Activated gamma-delta T cell treated with Interleukin-2 at 50 U/mL for 16 hours (primary cell): ENCODE measurements around the gene ZFYVE28.
A peak's percentile ranks its signal among the peaks of the same experiment; 100 is the strongest.
"Not testable (repeated sequence)": the region's sequence is repeated elsewhere in the genome, so short reads cannot be mapped to it uniquely, and the experiment has no call there.

Experiments used
- DNase-seq: peaks from one replicate; pipeline ENCODE4 v3.0.0-alpha.2; 2020

The ZFYVE28 gene

DNA sequence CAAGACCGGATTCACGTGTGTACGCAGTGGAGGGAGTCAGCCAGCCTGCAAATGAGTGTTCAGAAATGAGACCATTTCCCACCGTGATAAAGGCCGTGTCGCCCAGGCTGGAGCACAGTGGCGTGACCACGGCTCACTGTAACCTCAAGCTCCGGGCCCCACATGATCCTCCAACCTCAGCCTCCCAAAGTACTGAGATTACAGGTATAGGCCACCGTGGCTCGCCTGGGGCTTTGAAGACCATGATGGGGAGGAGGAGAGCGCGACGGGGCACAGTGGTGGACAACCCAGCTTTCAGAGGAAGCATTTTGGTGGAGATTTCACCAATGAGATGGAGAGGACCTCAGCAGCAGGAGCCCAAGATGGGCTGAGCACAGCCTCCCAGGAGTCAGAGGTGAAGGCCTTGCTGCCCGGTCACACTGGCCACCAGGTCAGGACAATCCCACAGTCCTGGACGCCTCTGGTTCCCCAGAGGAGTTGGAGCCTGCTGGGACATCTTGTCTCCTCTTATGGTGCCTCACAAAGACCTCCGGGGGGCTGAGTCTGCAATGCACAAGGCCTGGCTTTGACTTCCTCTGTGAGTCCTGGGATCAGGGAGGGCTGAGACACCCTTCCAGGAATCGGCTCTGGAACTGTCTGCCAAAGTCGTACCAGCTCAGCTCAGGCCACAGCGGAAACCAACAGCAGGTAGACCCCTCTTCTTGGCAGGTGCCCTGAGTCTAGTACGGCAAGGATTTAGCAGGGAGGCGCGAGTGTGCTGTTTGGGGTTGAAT lies 134.1 kb downstream of the ZFYVE28 start:
- no peak for DNase-seq

DNA sequence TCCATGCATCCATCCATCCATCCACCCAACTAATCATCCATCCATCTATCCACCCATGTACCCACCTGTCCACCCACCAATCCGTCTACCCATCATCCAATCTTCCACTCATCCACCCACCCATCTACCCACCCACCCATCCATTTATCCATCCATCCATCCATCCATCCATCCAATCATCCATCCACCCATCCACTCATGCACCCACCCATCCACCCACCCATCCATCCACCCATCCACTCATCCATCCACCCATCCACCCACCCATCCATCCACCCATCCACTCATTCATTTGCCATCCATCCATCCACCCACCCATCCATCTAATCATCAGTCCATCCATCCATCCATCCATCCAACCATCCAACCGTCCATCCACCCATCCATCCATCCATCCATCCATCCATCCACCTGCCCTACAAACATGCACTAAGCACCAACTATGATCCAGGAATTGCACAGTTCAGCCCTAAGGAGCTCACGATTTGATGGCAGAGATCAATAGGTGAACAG lies 135.2 kb downstream of the ZFYVE28 start:
- no peak for DNase-seq

DNA sequence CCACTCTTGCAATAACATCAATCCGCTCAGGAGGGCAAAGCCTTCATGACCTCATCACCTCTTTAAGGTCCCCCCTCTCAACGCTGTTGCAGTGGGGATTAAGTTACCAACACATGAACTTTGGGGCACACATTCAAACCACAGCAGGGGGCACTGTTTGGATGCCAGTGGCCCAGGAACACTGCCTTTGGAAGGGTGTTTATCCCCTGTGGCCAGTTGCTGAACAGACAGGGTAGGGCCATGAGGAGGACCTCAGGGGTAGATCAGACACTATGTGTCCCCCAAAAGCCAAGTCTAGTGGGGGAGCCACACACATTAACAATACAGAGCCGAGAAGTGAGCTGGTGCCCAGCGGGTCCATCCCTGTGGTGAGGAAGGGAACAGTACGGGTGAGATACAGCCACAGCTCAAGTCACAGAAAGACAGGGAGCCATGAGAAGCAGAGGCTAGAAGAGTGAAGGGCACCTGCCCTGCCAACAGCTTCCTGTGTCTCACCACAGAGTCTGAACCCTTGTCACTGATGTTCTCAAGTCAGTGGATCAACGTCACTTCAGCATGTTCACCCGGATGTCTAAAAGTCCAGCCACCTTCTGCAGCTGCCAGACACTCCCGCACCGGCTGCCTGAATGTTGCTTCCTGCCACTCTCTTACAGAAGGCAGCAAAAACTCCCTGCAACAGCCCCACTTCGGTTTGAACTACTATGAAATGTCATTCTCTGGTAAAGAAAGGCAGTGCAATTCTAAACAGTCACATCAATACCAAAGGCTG lies 136.7 kb downstream of the ZFYVE28 start:
- DNase-seq, result peak; percentile 87

GRCh38 chr4:2280531-2281300 lies 137.7 kb downstream of the ZFYVE28 start:
- DNase-seq, result no peak

DNA sequence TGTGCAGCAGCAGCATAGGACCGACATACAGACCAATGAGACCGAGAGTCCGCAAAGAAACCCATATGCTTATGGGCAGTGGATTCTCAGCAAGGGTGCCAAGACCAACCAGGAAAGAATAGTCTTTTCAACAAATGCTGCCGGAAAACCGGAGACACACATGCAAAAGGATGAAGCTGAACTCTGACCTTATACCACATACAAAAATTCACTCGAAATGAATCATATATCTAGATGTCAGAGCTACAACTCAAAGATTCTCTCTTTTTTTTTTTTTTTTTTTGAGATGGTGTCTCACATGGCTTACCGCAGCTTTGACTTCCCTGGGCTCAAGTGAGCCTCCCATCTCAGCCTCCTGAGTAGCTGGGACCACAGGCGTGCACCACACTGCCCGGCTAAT lies 140.5 kb downstream of the ZFYVE28 start:
- DNase-seq, result no peak

DNA sequence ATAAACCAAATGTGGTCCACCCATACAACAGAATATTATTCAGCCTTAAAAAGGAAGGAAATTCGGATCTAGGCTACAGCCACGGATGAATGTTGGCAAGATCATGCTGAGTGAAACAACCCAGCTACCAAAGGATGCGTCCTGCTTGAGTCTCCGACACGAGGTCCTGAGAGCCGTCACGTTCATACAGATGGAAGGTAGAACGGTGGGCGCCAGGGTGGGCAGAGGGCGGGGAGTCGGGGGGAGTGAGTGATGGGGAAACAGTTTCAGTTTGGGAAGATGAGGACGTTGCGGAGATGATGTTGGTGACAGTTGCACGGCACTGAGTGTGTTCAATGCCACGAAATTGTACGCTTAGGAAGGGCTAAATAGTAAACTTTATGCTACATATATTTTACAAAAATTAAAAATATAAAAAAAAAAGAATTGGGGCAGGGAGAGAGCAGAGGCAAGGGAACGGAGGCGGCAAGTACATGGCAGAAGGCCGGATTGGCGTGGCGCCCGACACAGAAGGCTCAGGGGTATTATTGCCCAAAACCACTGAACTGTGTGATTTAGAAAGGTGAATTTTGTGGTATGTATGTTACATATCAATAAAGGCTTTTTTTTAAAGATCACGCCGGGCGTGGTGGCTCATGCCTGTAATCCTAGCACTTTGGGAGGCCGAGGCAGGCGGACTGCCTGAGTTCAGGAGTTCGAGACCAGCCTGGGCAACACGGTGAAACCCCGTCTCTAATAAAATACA lies 141.7 kb downstream of the ZFYVE28 start:
- DNase-seq, result no peak

- no peak for DNase-seq
These were observed 142.7 kb downstream of the ZFYVE28 start for GRCh38 chr4:2275546-2276251.

DNA sequence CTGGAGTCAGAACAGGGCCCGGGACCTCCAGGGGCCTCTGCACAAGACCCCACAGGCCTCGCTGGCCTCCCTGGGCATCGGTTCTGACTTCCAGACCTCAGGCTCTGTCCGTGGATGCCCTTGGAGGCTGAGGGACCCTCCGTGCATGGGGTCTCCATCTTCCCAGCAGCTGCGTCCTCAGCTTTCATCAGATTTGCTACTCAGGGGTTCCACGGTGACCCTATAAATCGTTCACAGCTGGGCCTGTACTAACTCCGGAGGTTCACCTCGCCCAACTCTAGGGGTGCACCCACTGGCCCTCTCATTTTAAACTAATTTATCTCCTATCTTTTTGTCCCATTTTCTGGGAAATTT lies 143.4 kb downstream of the ZFYVE28 start:
- DNase-seq, result not testable (repeated sequence)

GRCh38 chr4:2274320-2275043 lies 144.0 kb downstream of the ZFYVE28 start:
- no peak for DNase-seq

DNA sequence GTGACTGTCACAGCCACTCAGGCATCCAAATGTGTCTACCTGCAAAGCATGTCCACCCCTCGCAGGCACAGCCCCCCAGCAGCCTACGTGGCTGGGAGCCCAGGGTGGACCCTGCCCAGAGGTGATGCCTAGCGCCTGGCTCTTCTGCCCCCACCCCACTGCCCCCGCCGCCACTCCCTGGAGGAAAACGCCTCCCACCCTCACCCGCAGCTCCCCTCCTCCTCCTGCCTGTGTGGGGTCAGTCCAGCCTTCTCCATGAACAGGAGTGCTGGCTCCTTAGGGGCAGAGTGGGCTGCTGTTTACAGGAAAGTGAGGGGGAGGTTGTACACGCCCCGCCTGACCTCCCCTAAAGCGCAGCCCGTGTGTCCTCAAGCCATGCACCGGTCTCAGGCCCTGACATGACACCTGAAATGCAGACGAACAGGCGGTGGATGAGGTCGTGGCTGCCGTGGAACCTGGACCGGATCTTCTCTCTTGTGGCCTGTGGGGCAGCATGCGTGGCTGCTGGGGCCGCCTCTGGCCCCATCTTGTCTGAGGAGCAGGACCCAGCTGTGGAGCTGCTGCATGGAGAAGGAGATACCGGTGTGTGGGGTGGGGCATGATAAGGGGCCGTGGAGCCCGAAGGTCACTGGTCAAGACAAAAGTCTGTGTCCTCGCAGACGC lies 144.7 kb downstream of the ZFYVE28 start:
- DNase-seq, result no peak

- DNase-seq, result no peak
These were observed 145.2 kb downstream of the ZFYVE28 start for GRCh38 chr4:2273221-2273620.

DNA sequence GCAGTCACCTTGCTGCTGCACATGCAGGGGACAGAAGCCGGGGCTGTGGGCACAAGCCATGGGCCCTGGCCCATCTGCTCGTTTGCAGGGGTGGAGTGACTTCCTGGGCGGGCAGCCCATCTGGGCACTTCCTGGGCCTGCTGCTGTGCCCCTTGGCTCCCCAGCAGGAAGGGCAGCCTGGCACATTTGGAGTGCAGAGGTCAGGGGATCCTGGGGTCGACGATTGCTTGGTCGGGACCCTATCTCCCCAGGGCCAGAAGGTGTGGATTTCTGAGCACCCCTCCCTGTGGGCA lies 145.7 kb downstream of the ZFYVE28 start:
- no peak for DNase-seq

- DNase-seq, result no peak
These were observed 146.2 kb downstream of the ZFYVE28 start for GRCh38 chr4:2272026-2272827.

GRCh38 chr4:2271279-2272025 lies 147.0 kb downstream of the ZFYVE28 start:
- DNase-seq, result no peak

DNA sequence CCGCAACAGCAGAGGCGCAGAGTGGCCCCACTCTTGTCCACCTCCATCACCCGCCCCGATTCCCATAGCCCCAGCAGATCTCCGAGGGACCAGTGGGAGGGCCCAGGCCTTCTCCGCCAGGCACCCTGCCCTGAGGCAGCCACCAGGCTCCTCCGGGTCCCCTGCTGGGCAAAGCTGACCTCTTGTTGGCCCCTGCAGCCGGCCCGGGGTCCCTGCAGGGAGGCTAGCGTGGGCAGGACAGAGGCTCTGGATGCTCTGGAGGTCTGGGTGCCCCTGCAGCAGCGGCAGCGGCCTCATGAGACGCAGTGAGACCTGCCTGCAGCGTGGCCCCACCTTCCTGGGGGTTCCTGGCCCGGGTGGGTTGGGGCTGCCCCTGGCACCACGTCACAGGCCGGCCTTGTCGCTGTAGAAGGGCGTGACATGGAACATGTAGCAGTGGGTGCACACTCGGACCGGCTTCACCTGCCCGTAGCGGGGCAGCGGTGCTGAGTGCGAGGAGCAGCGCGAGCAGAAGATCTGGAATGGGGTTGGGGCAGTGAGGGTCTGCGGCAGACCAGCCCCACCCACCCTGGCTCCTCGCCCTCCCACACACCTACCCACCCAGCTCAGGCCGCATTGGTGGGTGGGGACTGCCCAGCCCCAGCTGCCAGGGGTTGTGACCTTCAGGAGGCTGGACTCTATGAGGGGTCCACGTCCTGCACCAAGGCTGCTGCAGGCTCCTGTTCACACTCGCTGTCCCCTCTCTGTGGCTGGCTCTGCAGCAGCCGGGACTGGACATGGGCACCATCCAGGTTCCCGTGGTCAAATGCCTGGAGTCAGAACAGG lies 147.9 kb downstream of the ZFYVE28 start:
- DNase-seq, result no peak

DNA sequence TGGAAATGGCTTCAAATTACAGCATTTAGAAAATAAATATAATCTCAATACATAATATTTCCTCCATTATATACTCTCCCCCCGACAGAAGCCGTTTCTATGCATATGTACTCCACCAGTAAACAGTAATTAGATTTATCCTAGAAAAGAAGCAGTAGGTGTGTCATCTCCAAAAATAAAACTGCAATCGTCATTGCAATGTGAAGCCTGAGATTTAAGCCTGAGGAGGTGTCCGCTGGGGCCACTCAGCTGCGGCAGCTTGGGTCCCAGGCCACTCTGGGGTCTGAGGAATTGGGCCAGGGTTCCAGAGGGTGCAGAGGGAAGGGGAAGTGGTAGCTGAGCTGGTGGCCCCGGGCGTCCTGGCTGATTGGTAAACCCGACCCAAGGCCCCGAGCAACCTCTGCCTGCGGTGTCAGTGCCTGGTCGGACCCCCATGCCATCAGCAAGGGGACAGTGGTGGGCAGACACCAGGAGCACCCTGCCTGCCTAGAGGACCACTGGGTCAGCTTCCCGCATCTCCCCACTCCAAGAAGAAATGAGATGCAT lies 148.8 kb downstream of the ZFYVE28 start:
- no peak for DNase-seq

DNA sequence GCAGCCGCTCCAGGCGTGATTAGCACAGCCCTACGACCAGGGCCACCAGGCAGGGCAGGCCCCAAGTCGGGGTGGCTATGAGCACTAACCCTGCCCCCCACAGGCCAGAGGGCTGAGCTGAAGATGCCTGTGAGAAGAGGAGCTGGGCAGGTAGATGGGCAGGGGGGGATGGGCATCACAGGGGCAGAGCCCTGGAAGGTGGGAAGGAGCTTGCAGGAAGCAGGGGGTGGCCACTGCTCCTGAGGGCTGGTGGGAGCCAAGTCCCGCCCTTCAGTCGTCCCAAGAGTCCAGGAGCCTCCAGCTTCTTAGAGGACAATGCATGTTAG lies 149.3 kb downstream of the ZFYVE28 start:
- DNase-seq, result no peak
